GM18508 (cell line): ENCODE results near the gene RPL19.

Experiments used
- ATAC-seq: cut with Tn5 transposase; IDR thresholded peaks from one replicate; pipeline ENCODE4 v1.9.1; 2021; ENCODE audit warnings: moderate number of reproducible peaks; ENCODE audit not compliant: insufficient read depth, unreplicated experiment

RPL19 gene

GRCh38 chr17:39196241-39196807 is 3.8 kb upstream of the RPL19 start:
- no peak for ATAC-seq

GRCh38 chr17:39196808-39197291 is 3.2 kb upstream of the RPL19 start:
- no peak for ATAC-seq

DNA sequence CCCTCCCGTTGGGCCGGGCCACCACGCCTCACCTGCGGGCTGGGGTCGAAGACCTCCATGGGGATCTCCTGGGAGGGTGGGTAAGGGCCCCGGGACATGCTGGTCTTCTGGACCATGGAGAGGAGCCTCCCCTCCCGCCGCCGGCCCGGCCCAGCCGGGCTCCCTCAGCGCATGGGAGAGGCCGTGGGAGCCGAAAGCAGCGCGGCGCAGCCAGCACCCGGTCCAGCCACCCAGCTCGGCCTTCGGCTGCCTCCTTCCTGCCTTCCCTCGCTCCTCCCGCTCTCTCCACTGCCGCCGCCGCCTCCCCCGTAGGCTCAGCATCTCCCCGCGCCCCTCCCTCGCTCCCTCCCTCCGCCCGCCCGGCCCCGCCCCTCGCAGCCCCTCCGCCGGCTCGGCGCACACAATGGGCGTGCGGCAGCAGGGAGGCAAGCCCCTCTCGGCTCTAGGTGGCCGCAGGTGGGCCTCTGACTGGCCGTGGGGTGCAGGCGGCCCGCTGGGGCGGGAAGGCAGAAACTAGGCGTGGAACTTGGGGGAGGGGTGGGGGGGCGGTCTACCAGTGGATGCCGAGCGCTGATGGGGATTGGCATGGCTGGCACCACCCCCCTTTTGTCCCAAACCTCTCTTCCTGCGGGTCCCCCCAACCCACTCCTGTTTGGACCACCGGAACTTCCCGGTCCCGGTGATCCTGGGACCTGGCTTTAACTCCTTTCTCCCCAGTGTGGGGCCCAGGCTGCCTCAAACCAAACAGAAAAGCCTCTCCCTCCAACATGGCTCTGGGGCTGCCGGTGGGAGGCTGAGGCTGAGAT is 2.5 kb upstream of the RPL19 start, which contains the start of gene CACNB1:
Gene CACNB1 (minus strand): TSS at position 290 of the 806 bp plus-strand sequence. CDS start 174 bp downstream, at position 116.
- ATAC-seq, result no peak

DNA sequence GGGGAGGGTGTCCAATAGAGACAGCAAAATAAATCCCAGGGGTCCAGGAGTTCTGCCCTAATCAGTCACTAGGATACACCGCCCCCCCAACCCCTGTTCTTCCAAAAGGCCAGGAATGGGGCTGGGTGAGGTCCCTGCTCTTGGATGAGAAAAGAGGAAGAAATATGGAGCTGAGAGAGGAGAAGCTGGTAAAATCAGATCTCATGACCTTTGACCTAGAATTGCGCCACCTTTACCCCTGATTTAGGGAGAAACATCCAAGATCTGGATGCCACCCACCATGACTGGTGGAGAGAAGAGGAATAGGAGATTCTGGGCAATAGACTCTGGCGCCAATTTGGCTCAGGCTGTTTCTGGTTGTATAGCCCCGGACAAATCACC is 1.9 kb upstream of the RPL19 start:
- no peak for ATAC-seq

DNA sequence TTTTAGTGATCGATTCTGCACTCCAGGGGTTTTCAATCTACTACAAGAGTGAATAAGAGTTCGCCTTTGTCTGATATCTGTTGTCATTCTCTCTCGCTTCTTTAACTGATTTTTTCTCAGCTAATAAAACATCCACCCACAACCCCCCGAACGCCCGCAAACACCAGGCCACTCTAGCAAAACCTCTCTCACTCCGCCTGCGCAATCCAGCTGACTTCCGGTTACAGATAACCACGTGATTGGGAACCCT is 338 bp upstream of the RPL19 start:
- ATAC-seq, result no peak

DNA sequence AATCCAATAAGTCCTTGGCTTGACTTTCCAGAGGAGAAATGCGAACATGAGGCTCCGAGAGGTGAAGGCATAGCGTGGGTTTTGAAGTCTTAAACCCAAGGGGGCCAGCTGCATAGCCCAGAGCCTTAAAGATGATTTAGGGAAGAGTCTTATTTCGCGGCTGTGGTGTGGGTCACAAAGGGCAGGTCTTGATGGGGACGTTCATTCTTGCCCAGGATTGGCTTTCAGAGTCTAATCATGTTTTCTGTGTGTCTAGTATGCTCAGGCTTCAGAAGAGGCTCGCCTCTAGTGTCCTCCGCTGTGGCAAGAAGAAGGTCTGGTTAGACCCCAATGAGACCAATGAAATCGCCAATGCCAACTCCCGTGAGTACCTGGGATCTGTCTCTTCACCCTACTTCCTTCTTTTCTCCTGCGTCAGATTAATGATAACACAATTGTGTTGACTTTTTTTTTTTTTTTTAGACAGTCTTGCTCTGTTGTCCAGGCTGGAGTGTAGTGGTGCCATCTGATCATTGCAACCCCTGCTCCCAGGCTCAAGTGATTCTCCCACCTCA is 951 bp downstream of the RPL19 start:
- ATAC-seq, result no peak

DNA sequence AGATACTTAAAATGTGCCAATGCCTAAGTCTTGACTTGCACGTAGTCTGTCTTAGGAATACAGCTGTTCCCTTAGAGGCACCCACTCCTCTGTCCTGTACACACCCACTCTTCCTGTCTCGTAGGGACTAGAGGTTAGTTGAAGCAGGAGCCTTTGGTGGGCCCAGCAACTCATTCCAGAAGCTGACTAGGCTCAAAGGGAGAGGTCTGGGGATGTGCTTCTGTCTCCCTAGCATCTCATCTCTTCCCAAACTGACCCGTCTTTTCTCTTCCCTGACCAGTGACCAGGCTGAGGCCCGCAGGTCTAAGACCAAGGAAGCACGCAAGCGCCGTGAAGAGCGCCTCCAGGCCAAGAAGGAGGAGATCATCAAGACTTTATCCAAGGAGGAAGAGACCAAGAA is 4.2 kb downstream of the RPL19 start:
- ATAC-seq, result no peak

DNA sequence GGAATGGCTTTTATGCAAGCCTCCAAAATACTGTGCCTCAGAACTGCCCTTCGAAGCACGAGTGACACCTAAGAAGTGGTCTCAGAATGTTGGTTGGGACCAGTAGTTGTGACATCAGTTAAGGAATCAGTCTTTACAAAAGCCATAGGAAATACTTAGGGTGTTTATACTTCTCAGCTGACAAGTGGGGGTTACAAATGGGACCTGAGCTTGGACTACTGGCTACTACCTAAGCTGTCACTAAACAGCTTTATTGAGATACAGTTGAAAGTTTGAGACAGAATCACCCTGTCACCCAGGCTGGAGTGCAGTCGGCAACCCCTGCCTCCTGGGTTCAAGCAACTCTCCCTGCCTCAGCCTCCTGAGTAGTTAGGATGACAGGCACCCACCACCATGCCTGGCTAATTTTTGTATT is 5.0 kb downstream of the RPL19 start:
- no peak for ATAC-seq

GRCh38 chr17:39208136-39208535 is 8.1 kb downstream of the RPL19 start:
- ATAC-seq, result no peak

GRCh38 chr17:39208893-39209292 is 8.8 kb downstream of the RPL19 start:
- ATAC-seq, result no peak

DNA sequence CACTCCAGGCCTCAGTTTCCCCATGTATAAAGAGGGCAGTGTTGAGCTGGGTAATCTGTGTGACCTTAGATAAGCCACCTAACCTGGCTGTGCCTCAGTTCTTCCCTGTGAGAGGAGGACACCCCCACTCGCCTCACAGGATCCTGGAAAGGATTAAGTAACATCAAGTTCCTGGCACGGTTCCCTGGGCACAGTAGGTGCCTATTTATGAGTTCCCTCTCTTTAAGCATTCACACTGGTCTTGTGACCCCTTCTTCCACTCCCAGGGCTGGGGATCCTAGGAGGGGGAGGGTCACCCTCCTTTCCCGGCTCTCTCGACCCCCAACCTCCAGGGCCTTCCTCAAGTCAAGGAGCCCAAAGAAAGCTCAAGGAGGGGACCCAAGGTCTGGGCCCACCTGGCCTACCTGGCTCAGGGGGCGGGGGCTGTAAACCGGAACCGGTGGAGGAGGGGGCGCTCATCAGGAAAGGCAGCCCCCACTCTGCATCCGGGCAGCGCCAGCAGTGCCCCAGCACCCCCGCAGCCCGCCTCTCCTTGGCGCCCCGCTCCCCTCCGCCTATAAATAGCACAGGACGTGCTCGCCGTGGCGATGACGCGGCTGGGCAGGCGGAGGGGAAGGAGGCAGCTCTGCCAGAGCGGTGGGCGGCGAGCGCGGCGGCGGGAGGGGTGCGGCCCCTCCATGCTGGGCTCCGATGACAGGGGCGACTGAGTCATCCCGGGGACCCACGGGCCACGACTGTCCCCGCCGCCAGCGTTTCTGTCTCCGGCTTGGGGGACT is 9.4 kb downstream of the RPL19 start:
- no peak for ATAC-seq

- ATAC-seq, result no peak
Observed at GRCh38 chr17:39210093-39210434, 10.0 kb downstream of the RPL19 start.

- ATAC-seq, result no peak
Observed at GRCh38 chr17:39212195-39212810, 12.2 kb downstream of the RPL19 start.

DNA sequence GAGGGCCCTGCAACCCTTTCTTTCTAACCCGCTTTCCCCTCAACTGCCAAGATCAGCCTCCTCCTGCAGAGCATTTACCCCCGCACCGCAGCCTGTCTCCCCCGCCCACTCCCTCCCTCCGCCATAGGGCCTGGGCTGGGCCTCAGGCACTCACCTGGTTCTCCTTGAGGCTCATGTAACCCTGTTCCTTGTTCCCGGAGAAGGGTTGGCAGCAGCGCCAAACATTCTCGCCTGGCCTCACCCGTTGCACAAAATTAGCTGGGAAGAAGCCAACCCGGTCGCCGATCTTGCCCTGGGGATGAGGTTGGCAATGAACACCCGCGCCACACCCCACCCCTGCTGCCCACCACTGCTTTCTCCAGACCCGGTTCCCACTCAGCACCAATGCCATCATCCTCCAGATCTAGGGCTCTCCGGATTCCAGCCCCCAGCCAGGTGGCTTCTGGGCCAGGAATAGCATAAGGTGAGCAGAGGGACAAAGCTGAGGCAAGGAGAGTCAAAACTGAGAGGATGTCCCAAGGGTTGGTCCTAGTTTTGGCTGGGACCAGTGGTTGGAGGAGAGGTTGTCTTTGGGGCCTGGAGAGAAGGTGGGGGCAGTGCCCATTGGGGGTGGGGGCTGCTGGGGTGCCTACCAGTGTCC is 12.9 kb downstream of the RPL19 start:
- ATAC-seq, result no peak

DNA sequence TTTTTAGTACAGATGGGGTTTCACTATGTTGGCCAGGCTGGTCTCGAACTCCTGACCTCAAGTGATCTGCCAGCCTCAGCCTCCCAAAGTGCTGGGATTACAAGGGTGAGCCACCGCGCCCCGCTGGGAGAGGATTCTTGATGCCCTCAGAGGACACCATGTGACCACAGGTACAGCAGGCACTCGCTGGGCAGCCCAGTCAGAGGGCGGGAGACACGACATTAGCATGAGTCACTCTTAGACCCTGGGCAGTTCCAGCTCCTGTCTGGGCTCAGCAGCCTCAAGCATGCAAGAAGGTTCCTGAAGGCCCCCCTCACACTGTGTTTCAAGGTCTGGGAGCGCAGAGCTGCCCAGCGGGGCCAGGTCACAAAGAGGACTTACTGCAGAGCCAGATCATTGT is 13.8 kb downstream of the RPL19 start:
- ATAC-seq, result no peak

DNA sequence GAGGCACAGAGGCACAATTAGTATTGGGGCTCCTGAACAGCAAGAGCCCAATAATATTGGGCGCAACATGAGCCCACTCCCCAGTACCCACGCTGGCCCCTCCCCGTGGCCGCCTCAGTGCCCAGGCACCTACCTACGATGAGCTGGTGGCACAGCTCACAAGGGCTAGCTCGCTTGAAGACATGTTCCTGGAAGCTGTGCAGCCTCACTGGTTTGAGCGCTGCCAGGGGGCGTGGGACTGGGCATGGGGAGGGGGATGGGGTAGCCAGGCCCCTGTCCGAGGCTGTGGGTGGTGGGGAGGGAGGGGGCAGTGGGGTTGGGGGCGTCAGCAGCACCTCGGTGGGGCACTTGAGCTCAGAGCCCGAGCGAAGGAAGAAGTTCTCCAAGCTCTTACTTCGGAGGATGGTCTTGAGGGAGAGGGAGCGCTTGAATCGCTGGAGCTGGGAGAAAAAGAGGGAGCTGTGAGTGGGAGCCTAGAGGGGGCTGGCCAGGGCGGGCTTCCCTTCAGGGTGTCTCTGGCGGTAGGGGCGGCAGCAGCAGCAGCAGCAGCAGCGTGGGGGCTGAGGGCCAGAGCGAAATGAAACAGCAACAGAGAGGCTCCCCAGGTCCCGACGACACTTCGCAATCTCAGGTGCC is 17.8 kb downstream of the RPL19 start:
- no peak for ATAC-seq

DNA sequence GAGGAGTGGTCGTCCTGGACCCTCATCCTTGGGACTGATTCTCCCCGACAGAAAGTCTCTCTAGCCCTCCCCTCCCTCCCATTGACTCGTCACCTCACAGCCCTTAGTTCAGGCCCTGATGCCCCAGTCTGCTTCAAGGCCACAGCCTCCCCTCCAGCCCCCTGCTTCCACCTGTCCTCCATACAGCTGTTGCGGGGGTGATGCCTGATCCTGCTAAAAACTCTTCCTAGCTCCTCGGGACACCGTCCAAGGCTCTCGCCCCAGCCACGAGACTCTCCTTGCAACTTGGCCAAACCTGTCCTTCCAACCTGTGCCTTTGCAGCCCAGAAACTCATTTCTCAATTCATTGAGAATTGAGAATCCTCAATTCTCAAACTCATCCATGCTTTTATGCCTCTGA is 18.8 kb downstream of the RPL19 start:
- no peak for ATAC-seq

GRCh38 chr17:39219647-39220154 is 19.6 kb downstream of the RPL19 start:
- ATAC-seq, result no peak

GRCh38 chr17:39221572-39221971 is 21.5 kb downstream of the RPL19 start:
- ATAC-seq, result no peak

- no peak for ATAC-seq
Observed at GRCh38 chr17:39222151-39222550, 22.1 kb downstream of the RPL19 start.
